NCI-H446 treated with DMSO at 0.1 percent for 48 hours (cell line): ENCODE measurements around the gene SLC24A4.
"Not testable (repeated sequence)": the region's sequence is repeated elsewhere in the genome, so short reads cannot be mapped to it uniquely, and the experiment has no call there.

ENCODE experiments used
- DNase-seq: peaks from one replicate; lab custom pipeline; 2025; lab: John Stamatoyannopoulos, UW

The SLC24A4 gene

GRCh38 chr14:92520102-92521057, 197.4 kb downstream of the SLC24A4 start:
- no peak for DNase-seq

- no peak for DNase-seq
These were observed 198.1 kb downstream of the SLC24A4 start for GRCh38 chr14:92521058-92521415.

DNA sequence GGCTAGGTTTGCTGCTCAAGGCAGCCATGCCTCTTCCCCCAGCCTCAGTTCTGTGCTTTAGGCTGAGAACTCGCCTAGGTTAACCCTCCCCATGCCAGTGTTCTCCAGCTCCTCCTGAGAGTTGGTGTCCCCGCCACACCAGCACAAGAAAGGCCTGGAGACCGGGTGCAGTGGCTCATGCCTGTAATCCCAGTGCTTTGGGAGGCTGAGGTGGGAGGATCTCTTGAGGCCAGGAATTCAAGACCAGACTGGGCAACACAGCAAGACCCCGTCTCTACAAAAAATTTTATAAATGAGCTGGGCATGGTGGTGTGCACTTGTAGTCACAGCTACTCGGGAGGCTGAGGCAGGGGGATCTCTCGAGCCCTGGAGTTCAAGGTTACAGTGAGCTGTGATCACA, 200.8 kb downstream of the SLC24A4 start:
- DNase-seq: no peak

- no peak for DNase-seq
These were observed 201.7 kb downstream of the SLC24A4 start for GRCh38 chr14:92524602-92525185.

- DNase-seq: no peak
These were observed 202.5 kb downstream of the SLC24A4 start for GRCh38 chr14:92525322-92526095.

DNA sequence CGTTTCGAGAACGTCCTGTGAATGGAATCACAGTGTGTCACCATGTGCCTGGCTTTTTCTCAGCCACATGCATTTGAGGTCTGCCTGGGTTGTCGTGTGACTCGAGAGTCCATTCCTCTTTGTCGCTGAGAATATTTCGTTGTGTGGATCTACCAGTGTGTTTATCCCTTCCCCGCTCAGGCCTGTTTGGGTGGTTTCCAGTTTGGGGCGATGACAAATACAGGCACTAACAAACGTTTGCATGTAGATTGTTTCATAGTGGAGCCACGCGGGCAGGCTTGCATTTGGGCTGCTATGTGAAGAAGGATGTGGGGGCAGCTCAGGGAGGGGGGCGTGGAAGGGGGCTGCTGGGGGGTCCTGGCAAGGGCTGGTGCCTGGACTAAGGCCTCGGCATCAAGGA, 204.8 kb downstream of the SLC24A4 start:
- no peak for DNase-seq

- no peak for DNase-seq
These were observed 205.6 kb downstream of the SLC24A4 start for GRCh38 chr14:92528486-92529100.

DNA sequence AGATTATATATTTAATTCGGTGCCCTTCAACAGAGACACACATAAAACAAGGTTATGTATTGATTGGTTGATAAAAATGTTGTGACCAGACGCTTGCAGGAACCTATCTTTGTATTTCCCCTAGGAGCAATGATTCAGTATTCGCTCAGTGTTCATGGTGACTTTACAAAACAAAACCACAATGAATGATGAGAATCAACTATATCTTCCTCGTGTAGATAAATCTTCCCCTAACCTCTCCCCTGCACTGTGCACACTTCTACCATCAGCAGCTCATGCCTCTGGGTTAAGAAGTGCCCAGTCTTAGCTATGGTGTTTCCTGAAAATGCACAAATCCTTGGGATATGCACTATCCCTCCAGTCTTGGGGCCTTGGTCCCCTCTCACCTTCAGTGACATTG, 206.9 kb downstream of the SLC24A4 start:
- no peak for DNase-seq

- DNase-seq: no peak
These were observed 208.3 kb downstream of the SLC24A4 start for GRCh38 chr14:92531106-92531873.

DNA sequence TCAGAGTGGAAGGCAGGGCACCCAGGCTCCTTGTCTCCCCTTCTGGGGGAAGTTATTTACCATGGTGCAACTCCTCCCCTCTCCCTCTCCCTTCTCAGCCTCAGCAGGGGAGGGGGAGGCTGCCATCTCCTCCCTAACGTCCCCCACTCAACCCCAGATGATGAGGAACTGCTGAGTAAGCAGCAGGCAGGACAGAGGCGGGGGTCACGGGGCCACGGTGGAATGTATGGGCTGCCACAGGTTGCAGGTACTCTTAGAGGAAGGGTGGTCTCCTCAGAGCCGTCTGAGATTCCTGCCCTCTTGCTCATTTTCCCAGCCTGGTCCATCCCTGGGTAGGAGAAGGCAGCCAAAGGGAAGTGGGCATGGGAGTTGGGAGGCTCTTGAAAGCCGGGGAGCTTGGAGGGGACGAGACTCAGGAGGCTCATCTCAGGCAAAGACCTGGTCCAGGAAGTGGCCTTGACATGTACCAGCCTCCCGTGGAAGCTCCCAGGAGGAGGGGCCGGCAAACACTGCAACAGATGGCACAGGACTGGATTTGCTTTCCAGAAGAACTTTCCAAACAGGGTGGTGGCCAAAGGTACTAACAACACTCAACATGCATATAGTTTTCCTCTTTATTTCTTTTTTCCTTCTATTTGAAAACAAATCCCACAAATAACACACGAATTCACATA, 209.7 kb downstream of the SLC24A4 start:
- no peak for DNase-seq

DNA sequence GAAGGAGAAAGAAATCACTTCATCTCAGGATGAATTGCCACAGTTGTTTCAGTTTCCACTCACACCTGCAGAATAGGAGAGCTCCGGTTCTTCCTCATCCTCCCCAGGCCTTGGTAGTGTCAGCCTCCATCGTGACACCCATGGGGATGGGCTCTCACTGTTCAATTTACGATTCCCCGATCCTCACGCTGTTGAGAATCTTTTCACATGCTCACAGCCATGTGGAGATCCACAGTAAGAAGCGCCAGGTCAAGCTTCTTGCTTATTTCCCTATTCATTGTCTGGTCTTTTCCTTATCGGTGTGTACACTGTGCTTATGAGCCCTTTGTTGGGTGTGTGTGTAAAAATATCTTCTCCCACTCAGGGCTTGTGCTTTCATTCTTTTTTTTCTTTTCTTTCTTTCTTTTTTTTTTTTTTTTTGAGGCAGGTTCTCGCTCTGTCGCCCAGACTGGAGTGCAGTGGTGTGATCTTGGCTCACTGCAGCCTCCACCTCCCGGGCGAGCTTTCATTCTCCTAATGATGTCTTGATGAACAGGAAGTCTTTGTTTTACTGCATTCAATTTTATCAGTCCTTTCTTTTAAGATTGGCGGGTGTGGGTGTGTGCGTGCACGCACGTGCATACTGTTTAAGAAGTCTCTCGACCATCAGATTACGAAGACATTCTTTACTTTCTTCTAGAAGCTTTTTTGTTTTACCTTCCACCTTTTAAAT, 212.1 kb downstream of the SLC24A4 start:
- DNase-seq: no peak

DNA sequence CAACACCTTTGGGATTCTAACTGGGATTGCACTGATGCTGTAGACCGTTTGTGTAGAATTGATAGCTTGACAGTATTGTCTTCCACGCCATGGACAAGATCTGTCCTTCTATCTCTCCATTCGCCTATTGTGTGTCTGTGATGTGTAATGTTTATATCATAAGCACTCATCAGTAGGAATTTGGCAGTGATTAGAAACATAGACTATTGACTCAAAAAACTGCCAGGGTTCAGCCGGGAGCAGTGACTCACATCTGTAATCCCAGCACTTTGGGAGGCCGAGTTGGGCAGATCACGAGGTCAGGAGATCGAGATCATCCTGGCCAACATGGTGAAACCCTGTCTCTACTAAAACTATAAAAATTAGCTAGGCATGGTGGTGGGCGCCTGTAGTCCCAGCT, 213.3 kb downstream of the SLC24A4 start:
- DNase-seq: not testable (repeated sequence)

DNA sequence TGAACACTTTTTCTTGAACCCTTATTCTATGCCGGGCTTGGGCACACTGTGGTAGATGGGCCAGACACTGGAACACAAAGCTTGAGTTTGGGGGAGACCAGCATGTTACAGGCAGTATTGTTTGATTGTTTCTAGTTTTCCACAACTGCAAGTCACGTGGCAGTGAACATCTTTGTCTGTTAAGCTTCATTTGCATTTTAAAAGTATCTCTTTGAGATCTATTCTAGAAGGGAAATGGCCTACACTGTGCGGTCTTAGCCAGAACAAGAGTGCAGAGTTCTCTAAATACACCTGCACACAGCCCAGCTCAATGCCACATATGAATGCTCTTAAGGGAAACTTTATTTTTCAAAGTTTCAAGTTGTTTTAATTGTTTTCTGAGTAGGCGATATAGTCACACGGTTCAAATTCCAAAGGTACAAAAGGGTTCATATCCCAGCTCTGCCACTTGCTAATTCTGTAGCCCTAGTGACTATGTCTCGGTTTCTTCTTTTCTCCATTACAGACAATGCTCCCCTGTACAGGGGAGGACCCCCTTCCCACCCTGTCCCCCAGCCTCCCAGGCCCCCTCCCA, 215.5 kb downstream of the SLC24A4 start:
- DNase-seq: no peak

DNA sequence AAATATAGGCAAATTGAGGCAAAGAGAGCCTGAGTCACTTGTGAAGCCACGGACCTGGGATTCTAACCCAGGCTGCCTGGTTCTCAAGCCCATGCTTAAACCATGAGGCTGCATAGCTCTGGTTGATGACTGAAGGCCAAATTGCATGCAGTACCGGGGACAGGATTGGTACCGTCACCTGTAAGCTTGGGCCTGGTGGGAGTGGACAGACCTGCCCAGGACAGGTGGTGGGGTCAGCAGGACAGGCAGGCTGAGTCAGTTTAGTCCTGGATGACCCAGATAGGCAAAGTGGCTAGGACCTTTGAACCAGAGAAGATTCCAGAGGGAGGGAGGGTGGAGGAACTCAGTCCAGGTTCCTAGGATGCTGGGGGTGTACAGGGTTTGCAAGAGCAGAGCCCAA, 216.5 kb downstream of the SLC24A4 start:
- no peak for DNase-seq

- DNase-seq: no peak
These were observed 216.9 kb downstream of the SLC24A4 start for GRCh38 chr14:92539875-92540274.

DNA sequence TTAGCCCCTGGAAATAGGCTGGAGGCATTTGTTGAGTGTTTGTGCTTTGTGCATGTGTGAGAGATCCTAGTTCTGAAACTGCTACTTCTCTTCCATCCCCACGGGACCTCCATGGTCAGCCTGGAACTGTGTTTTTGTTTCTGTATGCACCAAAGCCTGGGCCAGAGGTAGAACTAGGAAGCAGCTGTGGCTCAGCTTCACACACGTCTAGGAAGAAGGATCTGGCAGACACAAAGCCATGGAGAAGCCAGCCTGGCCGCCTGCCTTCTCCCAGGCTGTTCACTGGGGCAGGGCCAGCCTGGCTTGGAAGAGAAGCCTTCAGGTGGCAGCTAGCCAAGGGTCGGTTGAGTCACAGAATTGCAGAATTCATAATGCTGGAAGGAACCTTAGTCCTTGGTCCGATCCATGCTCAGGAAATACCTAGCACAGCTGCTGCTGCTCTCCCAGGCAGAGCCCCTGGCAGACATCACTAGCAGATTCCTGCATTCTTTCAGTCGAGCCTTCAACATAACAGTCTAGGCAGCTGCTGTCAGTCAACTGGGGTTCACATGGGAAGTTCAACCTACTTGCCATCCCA, 217.6 kb downstream of the SLC24A4 start:
- peak; percentile 79 for DNase-seq

DNA sequence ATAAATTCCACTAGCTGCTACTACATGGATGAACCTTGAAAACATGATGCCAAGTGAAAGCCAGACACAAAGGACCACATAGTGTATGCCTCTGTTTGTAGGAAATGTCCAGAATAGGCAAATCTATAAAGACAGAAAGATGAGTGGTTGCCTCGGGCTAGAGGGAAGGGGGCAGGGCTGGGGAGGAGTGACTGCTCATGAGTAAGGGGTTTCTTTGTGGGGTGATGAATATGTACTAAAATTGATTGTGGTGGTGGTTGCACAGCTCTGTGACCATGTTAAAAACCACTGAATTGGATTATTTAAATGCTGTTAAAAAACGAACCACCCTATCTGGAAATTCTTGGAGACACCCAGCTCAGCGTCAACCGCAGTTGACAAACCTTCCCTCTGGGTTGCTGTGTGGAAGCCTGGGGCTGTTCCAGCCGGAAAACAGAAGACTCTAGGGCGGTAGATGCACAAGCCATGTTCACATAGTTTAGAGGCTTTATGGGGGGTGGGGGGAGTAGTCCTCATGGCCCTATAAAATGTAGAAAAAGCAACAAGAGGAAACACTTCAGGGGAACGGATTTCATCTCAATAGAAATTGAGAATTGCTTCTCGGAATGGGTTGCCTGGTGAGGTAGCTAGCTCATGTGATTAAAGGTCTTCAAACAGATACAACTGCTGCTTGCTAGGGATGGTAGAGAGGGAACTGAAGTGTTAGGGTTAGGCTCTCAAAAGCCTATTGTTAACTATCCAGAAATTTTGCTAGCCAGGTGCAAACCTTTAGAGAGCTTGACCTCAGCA, 220.0 kb downstream of the SLC24A4 start:
- no peak for DNase-seq

GRCh38 chr14:92544051-92544720, 221.2 kb downstream of the SLC24A4 start:
- no peak for DNase-seq
